ENCODE data around the gene STXBP6.

DNA sequence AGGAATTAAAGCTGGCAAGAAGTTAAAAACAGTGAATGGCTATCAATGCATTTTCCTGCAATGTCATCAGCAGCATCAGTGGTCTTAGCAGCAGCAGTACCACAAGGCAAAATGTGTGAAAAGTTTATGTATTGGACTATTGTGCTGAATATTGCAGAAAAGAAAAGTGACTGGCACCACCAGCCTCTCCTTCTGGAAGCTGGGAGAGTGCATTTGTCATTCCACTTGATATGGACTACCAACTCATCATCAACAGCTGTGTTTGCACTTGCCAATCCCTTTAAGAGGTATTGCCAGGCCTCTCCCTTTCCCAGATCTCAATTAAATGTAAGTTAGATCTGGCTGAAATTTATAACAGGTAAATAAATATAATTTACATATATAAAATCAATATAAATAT lies 265.0 kb downstream of the STXBP6 start:
- TF ChIP-seq, protein P1, sequence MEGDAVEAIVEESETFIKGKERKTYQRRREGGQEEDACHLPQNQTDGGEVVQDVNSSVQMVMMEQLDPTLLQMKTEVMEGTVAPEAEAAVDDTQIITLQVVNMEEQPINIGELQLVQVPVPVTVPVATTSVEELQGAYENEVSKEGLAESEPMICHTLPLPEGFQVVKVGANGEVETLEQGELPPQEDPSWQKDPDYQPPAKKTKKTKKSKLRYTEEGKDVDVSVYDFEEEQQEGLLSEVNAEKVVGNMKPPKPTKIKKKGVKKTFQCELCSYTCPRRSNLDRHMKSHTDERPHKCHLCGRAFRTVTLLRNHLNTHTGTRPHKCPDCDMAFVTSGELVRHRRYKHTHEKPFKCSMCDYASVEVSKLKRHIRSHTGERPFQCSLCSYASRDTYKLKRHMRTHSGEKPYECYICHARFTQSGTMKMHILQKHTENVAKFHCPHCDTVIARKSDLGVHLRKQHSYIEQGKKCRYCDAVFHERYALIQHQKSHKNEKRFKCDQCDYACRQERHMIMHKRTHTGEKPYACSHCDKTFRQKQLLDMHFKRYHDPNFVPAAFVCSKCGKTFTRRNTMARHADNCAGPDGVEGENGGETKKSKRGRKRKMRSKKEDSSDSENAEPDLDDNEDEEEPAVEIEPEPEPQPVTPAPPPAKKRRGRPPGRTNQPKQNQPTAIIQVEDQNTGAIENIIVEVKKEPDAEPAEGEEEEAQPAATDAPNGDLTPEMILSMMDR (conservative IDR thresholded peaks at IDR 0.05): no peak
- no peak for TF ChIP-seq ZFX (IDR thresholded peaks at IDR 0.05)

All from C4-2B (cell line).